HG02588 (cell line): ENCODE measurements around the gene GPR85.
"Not testable (repeated sequence)": the region's sequence is repeated elsewhere in the genome, so short reads cannot be mapped to it uniquely, and the experiment has no call there.

Experiments used
- ATAC-seq: cut with Tn5 transposase; IDR thresholded peaks from one replicate; pipeline ENCODE4 v1.9.1; 2021; ENCODE audit warnings: mild to moderate bottlenecking, moderate library complexity; ENCODE audit not compliant: unreplicated experiment

The GPR85 gene

GRCh38 chr7:113084496-113085172 lies 2.0 kb downstream of the GPR85 start:
- ATAC-seq: no peak

- no peak for ATAC-seq
These were observed 2.7 kb downstream of the GPR85 start for GRCh38 chr7:113083816-113084495.

- peak; percentile 53 for ATAC-seq
These were observed 3.4 kb downstream of the GPR85 start for GRCh38 chr7:113083132-113083815.

GRCh38 chr7:113078331-113078730 lies 8.3 kb downstream of the GPR85 start:
- ATAC-seq: no peak

GRCh38 chr7:113076703-113077102 lies 9.9 kb downstream of the GPR85 start:
- ATAC-seq: no peak

GRCh38 chr7:113071465-113071864 lies 15.2 kb downstream of the GPR85 start:
- peak; percentile 47 for ATAC-seq

GRCh38 chr7:113062499-113062898 lies 24.1 kb downstream of the GPR85 start:
- ATAC-seq: no peak

- ATAC-seq: no peak
These were observed 26.5 kb downstream of the GPR85 start for GRCh38 chr7:113060100-113060499.

GRCh38 chr7:113054938-113055337 lies 31.7 kb downstream of the GPR85 start:
- no peak for ATAC-seq

- ATAC-seq: not testable (repeated sequence)
These were observed 32.4 kb downstream of the GPR85 start for GRCh38 chr7:113054272-113054671.

GRCh38 chr7:113049221-113049620 lies 37.4 kb downstream of the GPR85 start:
- not testable (repeated sequence) for ATAC-seq

GRCh38 chr7:113046453-113046852 lies 40.2 kb downstream of the GPR85 start:
- no peak for ATAC-seq

GRCh38 chr7:113045379-113045778 lies 41.2 kb downstream of the GPR85 start:
- no peak for ATAC-seq

- ATAC-seq: no peak
These were observed 42.2 kb downstream of the GPR85 start for GRCh38 chr7:113044394-113044793.

- no peak for ATAC-seq
These were observed 45.8 kb downstream of the GPR85 start for GRCh38 chr7:113040849-113041248.

GRCh38 chr7:113033959-113034358 lies 52.7 kb downstream of the GPR85 start:
- ATAC-seq: no peak
